GM12878 (cell line): Measurements from ENCODE around the gene VASH1. TPM values are rescaled to one million over a fixed set of nuclear protein-coding genes. Genes with fewer than 3 reads are reported as not detected.

ENCODE experiments used
- ATAC-seq: fragments of 200-7000 bp; cut with Tn5 transposase; 3 replicates; pipeline ENCODE4 v1.9.1; 2020; ENCODE audit warnings: mild to moderate bottlenecking, moderate library complexity
- BruUV-seq: library from RNA; stranded (reverse); fragments of 400-500 nt; replicated peaks from 2 replicates; lab custom pipeline; 2021; lab: Mats Ljungman, UMichigan
- CTCF ChIA-PET: fragments of 300-600 bp; sonication (Branson Sonifier 250); formaldehyde crosslinking; extraction: SDS; loops from one replicate; lab custom pipeline; 2021; ENCODE audit warnings: inconsistent platforms; lab: Yijun Ruan, JAX
- POLR2A ChIA-PET: fragments of 350-600 bp; formaldehyde crosslinking; extraction: SDS; loops from one replicate; lab custom pipeline; 2021; ENCODE audit warnings: inconsistent platforms; lab: Charles Lee
- RAD21 ChIA-PET: fragments of 300-600 bp; sonication (Branson Sonifier 250); formaldehyde crosslinking; loops from one replicate; lab custom pipeline; 2023; ENCODE audit warnings: antibody characterized with exemption; ENCODE audit not compliant: unreplicated experiment; lab: Charles Lee
- SMC1A ChIA-PET: fragments of 300-600 bp; sonication (Branson Sonifier 250); formaldehyde crosslinking; loops from one replicate; lab custom pipeline; 2023; ENCODE audit not compliant: unreplicated experiment, uncharacterized antibody; lab: Charles Lee
- DNase-seq: peaks from one replicate; pipeline ENCODE4 v3.0.0-alpha.2; 2011; ENCODE audit warnings: low read depth, low spot score
- FAIRE-seq: peaks from 3 replicates; lab custom pipeline; 2011; peaks lifted over from hg19 to GRCh38; lab: Jason Lieb, UNC
- H2AFZ ChIP-seq: 2 replicates; pipeline ENCODE4 v1.6.0; 2011; ENCODE audit warnings: low read depth, low read length, control low read depth; ENCODE audit not compliant: control insufficient read depth
- H3K27ac ChIP-seq: 2 replicates; pipeline ENCODE4 v1.5.1; 2011; ENCODE audit warnings: control low read depth; ENCODE audit not compliant: control insufficient read depth, insufficient read depth
- H3K27me3 ChIP-seq, 2 experiments: replicated peaks in 1 of 2; 2 replicates each; pipeline versions ENCODE4 v1.6.0 to v1.6.1; 2011; ENCODE audit warnings: low read length in 1 of 2; ENCODE audit not compliant: control insufficient read depth in 2 of 2, insufficient read depth in 2 of 2
- H3K36me3 ChIP-seq, 2 experiments: 2 replicates each; pipeline ENCODE4 v1.5.1; 2011; ENCODE audit warnings: low read length in 1 of 2; ENCODE audit not compliant: control insufficient read depth in 2 of 2, insufficient read depth in 2 of 2
- H3K4me1 ChIP-seq: 2 replicates; pipeline ENCODE4 v1.6.1; 2011; ENCODE audit warnings: mild to moderate bottlenecking, low read length, moderate library complexity, mixed read lengths; ENCODE audit not compliant: control insufficient read depth, insufficient read depth
- H3K4me2 ChIP-seq: 2 replicates; pipeline ENCODE4 v1.6.0; 2011; ENCODE audit warnings: control low read depth; ENCODE audit not compliant: control insufficient read depth, insufficient read depth
- H3K4me3 ChIP-seq: fragments of 200-600 bp; sonication (generic); 2 replicates; pipeline ENCODE4 v1.5.1; 2016
- H3K79me2 ChIP-seq: 2 replicates; pipeline ENCODE4 v1.6.0; 2011; ENCODE audit warnings: low read length; ENCODE audit not compliant: control insufficient read depth, insufficient read depth
- H3K9ac ChIP-seq: 2 replicates; pipeline ENCODE4 v1.8.0; 2011; ENCODE audit warnings: low read length, control low read depth, mixed read lengths; ENCODE audit not compliant: control insufficient read depth, insufficient read depth
- H3K9me3 ChIP-seq: replicated peaks from 3 replicates; pipeline ENCODE4 v1.5.1; 2011; ENCODE audit warnings: mild to moderate bottlenecking, low read length; ENCODE audit not compliant: control insufficient read depth, insufficient read depth
- H4K20me1 ChIP-seq: 2 replicates; pipeline ENCODE4 v1.6.0; 2011; ENCODE audit not compliant: control insufficient read depth, insufficient read depth
- BACH1 ChIP-seq: fragments of 450-650 bp; IDR thresholded peaks from 2 replicates; pipeline ENCODE4 v1.6.1; 2017; ENCODE audit warnings: mild to moderate bottlenecking, borderline replicate concordance
- EGR1 ChIP-seq, 2 experiments: IDR thresholded peaks; 1 replicate in 1 of 2; 2 replicates in 1 of 2; pipeline ENCODE4 v1.6.1; 2011 to 2012; ENCODE audit warnings: low read depth in 2 of 2, low read length in 2 of 2, borderline replicate concordance in 1 of 2, mild to moderate bottlenecking in 1 of 2, moderate library complexity in 1 of 2
- ELK1 ChIP-seq: IDR thresholded peaks from 2 replicates; pipeline ENCODE4 v1.6.1; 2012; ENCODE audit warnings: low read depth, low read length, improper control_type of control experiment
- FOS ChIP-seq: IDR thresholded peaks from 3 replicates; pipeline ENCODE4 v1.6.1; 2011; ENCODE audit warnings: borderline replicate concordance; ENCODE audit not compliant: insufficient read length; ENCODE audit errors: extremely low read depth
- HDGF ChIP-seq: fragments of 450-650 bp; IDR thresholded peaks from 2 replicates; pipeline ENCODE4 v1.6.1; 2016; ENCODE audit warnings: antibody characterized with exemption
- MEF2A ChIP-seq: IDR thresholded peaks from 2 replicates; pipeline ENCODE4 v1.6.1; 2011; ENCODE audit warnings: low read depth, mild to moderate bottlenecking, low read length, moderate library complexity; ENCODE audit not compliant: insufficient read depth
- MYB ChIP-seq: fragments of 150-350 bp; IDR thresholded peaks from 2 replicates; pipeline ENCODE4 v1.6.1; 2014; ENCODE audit warnings: mild to moderate bottlenecking, low read depth, low read length, borderline replicate concordance
- PAX8 ChIP-seq: fragments of 450-650 bp; IDR thresholded peaks from 2 replicates; pipeline ENCODE4 v1.6.1; 2017; ENCODE audit warnings: mild to moderate bottlenecking, moderate library complexity
- RFX5 ChIP-seq: IDR thresholded peaks from 2 replicates; pipeline ENCODE4 v1.6.1; 2011; ENCODE audit warnings: low read depth, low read length, improper control_type of control experiment
- SMAD5 ChIP-seq: IDR thresholded peaks from 2 replicates; pipeline ENCODE4 v1.6.1; 2016; ENCODE audit warnings: antibody characterized with exemption, low read depth
- TAF1 ChIP-seq: IDR thresholded peaks from 2 replicates; pipeline ENCODE4 v1.6.1; 2011; ENCODE audit warnings: mild to moderate bottlenecking, low read depth, low read length, borderline replicate concordance
- TBL1XR1 ChIP-seq: IDR thresholded peaks from 2 replicates; pipeline ENCODE4 v1.6.1; 2012; ENCODE audit warnings: low read depth, low read length, improper control_type of control experiment
- TCF7 ChIP-seq: IDR thresholded peaks from 2 replicates; pipeline ENCODE4 v1.6.1; 2014; ENCODE audit warnings: antibody characterized with exemption, borderline replicate concordance
- ZBTB40 ChIP-seq: fragments of 450-650 bp; IDR thresholded peaks from 2 replicates; pipeline ENCODE4 v1.6.1; 2016; ENCODE audit warnings: mild to moderate bottlenecking, moderate library complexity, borderline replicate concordance
- ZZZ3 ChIP-seq: IDR thresholded peaks from 2 replicates; pipeline ENCODE4 v1.6.1; 2011; ENCODE audit warnings: low read depth; ENCODE audit not compliant: control insufficient read depth, insufficient read length
- WGBS: methylation state at CpG from one replicate; pipeline ENCODE4 v1.1.6; 2016; ENCODE audit warnings: low lambda C conversion rate; ENCODE audit not compliant: insufficient replicate concordance, insufficient coverage; ENCODE audit errors: missing lambda C conversion rate; 5-methylcytosine and 5-hydroxymethylcytosine counted together
- in situ Hi-C: fragments of 300-500 bp; cut with MboI; formaldehyde crosslinking; loops from 9 replicates; pipeline ENCODE4 v1.14.3; 2018; ENCODE audit warnings: mixed read lengths
- intact Hi-C: fragments of 100-400 bp; cut with micrococcal nuclease; formaldehyde crosslinking; loops from one replicate; pipeline ENCODE4 v1.14.2; 2022; ENCODE audit not compliant: unreplicated experiment
- polyA plus RNA-seq, 11 experiments: library from polyadenylated mRNA; depleted of rRNA in 4 of 11; unstranded in 6 of 11; stranded (reverse) in 5 of 11; fragments of >200 nt; fragmentation: Nextera tagmentation in 4 of 11; fragmentation: Illumina TruSeq in 1 of 11; extraction: Ambion mirVana in 4 of 11; extraction: Trizol in 1 of 11; gene quantifications; 1 replicate in 1 of 11; 2 replicates in 10 of 11; pipeline versions ENCODE4 v1.2.1 to v1.2.3, GENCODE V29; 2011 to 2016; ENCODE audit warnings: inconsistent platforms in 2 of 11, missing spikeins in 2 of 11, low read depth in 1 of 11
- total RNA-seq, 4 experiments: library from RNA; depleted of rRNA in 3 of 4; stranded (reverse); fragments of >200 nt in 3 of 4; fragmentation: Illumina TruSeq in 1 of 4; extraction: Trizol in 1 of 4; gene quantifications; 2 replicates each; pipeline versions ENCODE4 v1.2.1 to v1.2.3, GENCODE V29; 2013 to 2021
- TF ChIP-seq, protein P1 (sequence below): fragments of 450-650 bp; IDR thresholded peaks from 2 replicates; pipeline ENCODE4 v1.6.1; 2018; ENCODE audit warnings: mild to moderate bottlenecking, low read depth, moderate library complexity; ENCODE audit not compliant: partially characterized antibody

Gene VASH1
- total and polyA plus RNA-seq, 10 of the 15 experiments (the other 5 are each of a cell fraction or from before 2014, with no cell fraction given): 0.06 to 2.3 (median 0.53) TPM

DNA sequence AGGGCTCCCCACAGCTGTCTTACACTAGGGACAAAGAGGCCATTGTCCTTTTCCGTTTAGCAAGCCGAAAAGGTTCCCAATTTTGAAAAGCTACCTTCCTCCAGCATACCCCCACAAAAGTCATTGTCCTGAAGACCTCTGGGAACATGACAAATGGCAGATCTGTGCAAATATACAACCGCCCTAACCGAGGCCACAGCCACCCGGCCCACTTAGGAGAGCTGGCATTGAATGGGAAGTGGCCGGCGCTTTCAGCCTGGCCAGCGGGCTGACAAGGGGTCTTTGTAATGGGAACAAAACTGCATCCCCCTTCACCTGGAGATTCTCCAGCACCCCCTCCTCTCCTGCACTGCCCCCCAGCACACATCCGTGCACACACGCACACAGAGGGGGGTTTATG lies 48.1 kb upstream of the VASH1 start:
- no peak overlapping the region for H2AFZ ChIP-seq
- H3K9ac ChIP-seq: no peak overlapping the region
- no peak for DNase-seq
- intact Hi-C loops: loop anchor here (5.0 kb wide), 1 partner anchor 379 kb away; no protein-coding TSS in a partner anchor
- no peak for ATAC-seq
- no peak overlapping the region for H3K4me2 ChIP-seq
- ChIA-PET SMC1A (interaction anchor here (0.7 kb wide), 1 partner anchor 71 kb away, joined by 4 read pairs; no protein-coding TSS in a partner anchor), RAD21 (interaction anchor here (0.7 kb wide), 1 partner anchor 22 kb away, joined by 3 read pairs; no protein-coding TSS in a partner anchor), POLR2A (no interaction called here), CTCF (interaction anchor here (1.0 to 9.0 kb wide), 3 partner anchors 71 to 160 kb away, joined by 3 to 132 read pairs (median 6); partner anchors contain the start of gene ANGEL1)
- no peak overlapping the region for H3K4me3 ChIP-seq
- H3K79me2 ChIP-seq: no peaks in the 10 kb centered on the region
- H3K9me3 ChIP-seq: no peaks in the 10 kb centered on the region; the same call in 2 of the 3 replicates
- in situ Hi-C loops: loop anchor here (10.0 kb wide), 1 partner anchor 352 kb away; no protein-coding TSS in a partner anchor
- BruUV-seq: no TSS peak
- H4K20me1 ChIP-seq: no peaks in the 10 kb centered on the region
- no peak for FAIRE-seq
- no peaks in the 10 kb centered on the region; a peak in 2 of 4 replicates for H3K27me3 ChIP-seq
- H3K4me1 ChIP-seq: no peaks in the 10 kb centered on the region
- WGBS: 62% methylated on average over 10 of the region's 10 CpGs
- H3K36me3 ChIP-seq: no peaks in the 10 kb centered on the region
- H3K27ac ChIP-seq: no peak overlapping the region
- TF ChIP-seq EGR1 (IDR thresholded peaks at IDR 0.05; ENCODE audit: borderline replicate concordance in 1 of 2, low read depth in 2 of 2, low read length in 2 of 2) (no peak), MYB (no peak), TCF7 (no peak), MEF2A (no peak), TBL1XR1 (no peak), FOS (no peak), BACH1 (no peak), TAF1 (no peak), ZZZ3 (no peak), ELK1 (no peak), ZBTB40 (no peak), RFX5 (no peak), PAX8 (no peak), SMAD5 (no peak), HDGF (no peak)
- TF ChIP-seq, protein P1, sequence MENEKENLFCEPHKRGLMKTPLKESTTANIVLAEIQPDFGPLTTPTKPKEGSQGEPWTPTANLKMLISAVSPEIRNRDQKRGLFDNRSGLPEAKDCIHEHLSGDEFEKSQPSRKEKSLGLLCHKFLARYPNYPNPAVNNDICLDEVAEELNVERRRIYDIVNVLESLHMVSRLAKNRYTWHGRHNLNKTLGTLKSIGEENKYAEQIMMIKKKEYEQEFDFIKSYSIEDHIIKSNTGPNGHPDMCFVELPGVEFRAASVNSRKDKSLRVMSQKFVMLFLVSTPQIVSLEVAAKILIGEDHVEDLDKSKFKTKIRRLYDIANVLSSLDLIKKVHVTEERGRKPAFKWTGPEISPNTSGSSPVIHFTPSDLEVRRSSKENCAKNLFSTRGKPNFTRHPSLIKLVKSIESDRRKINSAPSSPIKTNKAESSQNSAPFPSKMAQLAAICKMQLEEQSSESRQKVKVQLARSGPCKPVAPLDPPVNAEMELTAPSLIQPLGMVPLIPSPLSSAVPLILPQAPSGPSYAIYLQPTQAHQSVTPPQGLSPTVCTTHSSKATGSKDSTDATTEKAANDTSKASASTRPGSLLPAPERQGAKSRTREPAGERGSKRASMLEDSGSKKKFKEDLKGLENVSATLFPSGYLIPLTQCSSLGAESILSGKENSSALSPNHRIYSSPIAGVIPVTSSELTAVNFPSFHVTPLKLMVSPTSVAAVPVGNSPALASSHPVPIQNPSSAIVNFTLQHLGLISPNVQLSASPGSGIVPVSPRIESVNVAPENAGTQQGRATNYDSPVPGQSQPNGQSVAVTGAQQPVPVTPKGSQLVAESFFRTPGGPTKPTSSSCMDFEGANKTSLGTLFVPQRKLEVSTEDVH: no peak
